Measurements from ENCODE around the gene RNU2-1. TPM values are rescaled to one million over a fixed set of nuclear protein-coding genes. Genes with fewer than 3 reads are reported as not detected.

Gene RNU2-1
- total and polyA plus RNA-seq, 2 donors (not counting 1 experiment from before 2014, with no cell fraction given) = 5,063 TPM; not detected in 1

- H4K20me1 ChIP-seq (ENCODE audit: control insufficient read depth, insufficient read depth, low read length, poor library complexity, severe bottlenecking) = no peaks in the 10 kb centered on the region
- H2AFZ ChIP-seq (ENCODE audit: insufficient read depth, low read depth, low read length, poor library complexity, severe bottlenecking) = no peak overlapping the region
- intact Hi-C loops (cut with micrococcal nuclease) = no loop called here
- Mint-ChIP-seq H3K27ac (no peak overlapping the region), H3K4me3 (no peak overlapping the region), H3K27me3 (no peaks in the 10 kb centered on the region), H3K9me3 (ENCODE audit: insufficient read depth) (no peaks in the 10 kb centered on the region), H3K4me1 (peaks cover 2% of the 10 kb centered on the region)
- peaks cover 4% of the 10 kb centered on the region for H3K79me2 ChIP-seq (ENCODE audit: control insufficient read depth, insufficient read depth, low read length)
- ChIA-PET CTCF (no interaction called here), POLR2A (interaction anchor here (0.6 kb wide), 1 partner anchor 126 kb away, joined by 4 read pairs; no protein-coding TSS in a partner anchor)
- H3K9me3 ChIP-seq (ENCODE audit: control extremely low read depth in 1 of 3, control insufficient read depth in 2 of 3, insufficient read depth in 1 of 3, low read length in 2 of 3) = no peaks in the 10 kb centered on the region
- no peak overlapping the region for H3K9ac ChIP-seq (ENCODE audit: low read length)
- no peak overlapping the region for H3K4me3 ChIP-seq (ENCODE audit: control extremely low read depth in 1 of 5, extremely low read depth in 1 of 5, insufficient read depth in 1 of 5, low read depth in 2 of 5, low read length in 4 of 5)
- H3K27ac ChIP-seq (ENCODE audit: low read length in 2 of 2) = no peak overlapping the region
- ATAC-seq (ENCODE audit: low read depth) = no peak
- H3K36me3 ChIP-seq (replicated peaks in 1 of 2; ENCODE audit: control extremely low read depth in 1 of 2, control insufficient read depth in 1 of 2, extremely low read depth in 1 of 2, insufficient read depth in 2 of 2, low read length in 1 of 2) = peaks cover under 1 to 44% of the 10 kb centered on the region in 2 experiments
- 93% methylated on average over 2 of the region's 3 CpGs for WGBS (ENCODE audit: insufficient coverage)
- H3K4me1 ChIP-seq (ENCODE audit: control insufficient read depth in 2 of 2, insufficient read depth in 2 of 2, low read length in 2 of 2) = no peaks in the 10 kb centered on the region
- H3K27me3 ChIP-seq (replicated peaks in 1 of 4; ENCODE audit: control extremely low read depth in 1 of 4, control insufficient read depth in 3 of 4, insufficient read depth in 4 of 4, low read length in 3 of 4) = no peaks in the 10 kb centered on the region
- no peak overlapping the region for H3K4me2 ChIP-seq (replicated peaks; ENCODE audit: low read depth, low read length, poor library complexity, severe bottlenecking)
- no peak for TF ChIP-seq EZH2 (IDR thresholded peaks at IDR 0.05; ENCODE audit: borderline replicate concordance, insufficient read depth, low read depth, low read length, poor library complexity, severe bottlenecking)
- TF ChIP-seq, protein P1, sequence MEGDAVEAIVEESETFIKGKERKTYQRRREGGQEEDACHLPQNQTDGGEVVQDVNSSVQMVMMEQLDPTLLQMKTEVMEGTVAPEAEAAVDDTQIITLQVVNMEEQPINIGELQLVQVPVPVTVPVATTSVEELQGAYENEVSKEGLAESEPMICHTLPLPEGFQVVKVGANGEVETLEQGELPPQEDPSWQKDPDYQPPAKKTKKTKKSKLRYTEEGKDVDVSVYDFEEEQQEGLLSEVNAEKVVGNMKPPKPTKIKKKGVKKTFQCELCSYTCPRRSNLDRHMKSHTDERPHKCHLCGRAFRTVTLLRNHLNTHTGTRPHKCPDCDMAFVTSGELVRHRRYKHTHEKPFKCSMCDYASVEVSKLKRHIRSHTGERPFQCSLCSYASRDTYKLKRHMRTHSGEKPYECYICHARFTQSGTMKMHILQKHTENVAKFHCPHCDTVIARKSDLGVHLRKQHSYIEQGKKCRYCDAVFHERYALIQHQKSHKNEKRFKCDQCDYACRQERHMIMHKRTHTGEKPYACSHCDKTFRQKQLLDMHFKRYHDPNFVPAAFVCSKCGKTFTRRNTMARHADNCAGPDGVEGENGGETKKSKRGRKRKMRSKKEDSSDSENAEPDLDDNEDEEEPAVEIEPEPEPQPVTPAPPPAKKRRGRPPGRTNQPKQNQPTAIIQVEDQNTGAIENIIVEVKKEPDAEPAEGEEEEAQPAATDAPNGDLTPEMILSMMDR (IDR thresholded peaks at IDR 0.05) = no peak
- no peak for DNase-seq
These were observed 49.9 kb downstream of the RNU2-1 start for GRCh38 chr17:43183921-43184320.

Small RNAs within 50 kb of the gene (small RNA-seq; reads per million reads assigned to genes)
- gene RF00004 (ENCODE audit: insufficient read length, low read depth, low replicate concordance) = not detected
- gene RNU2-1 (ENCODE audit: insufficient read length, low read depth, low replicate concordance) = not detected

Other genes starting within 250 kb of the RNU2-1 start
- 925 and 1,087 TPM in 2 replicates for gene RPL27, start 235.6 kb downstream of the RNU2-1 start, total RNA-seq
- gene RPL27, start 235.6 kb downstream of the RNU2-1 start, polyA plus RNA-seq = 2,804 and 3,493 TPM in 2 replicates
- gene IFI35, start 227.2 kb downstream of the RNU2-1 start, total RNA-seq = 34.7 and 37.2 TPM in 2 replicates
- gene IFI35, start 227.2 kb downstream of the RNU2-1 start, polyA plus RNA-seq = 42.2 and 42.6 TPM in 2 replicates
- 84.1 and 90.7 TPM in 2 replicates for gene VAT1, start 211.6 kb downstream of the RNU2-1 start, total RNA-seq
- 16.7 and 20.4 TPM in 2 replicates for gene VAT1, start 211.6 kb downstream of the RNU2-1 start, polyA plus RNA-seq
- 0.44 and 1.2 TPM in 2 replicates for gene RND2, start 208.7 kb downstream of the RNU2-1 start, total RNA-seq
- 0.06 and 0.24 TPM in 2 replicates for gene RND2, start 208.7 kb downstream of the RNU2-1 start, polyA plus RNA-seq
- 7.2 and 9.0 TPM in 2 replicates for gene BRCA1, start 108.6 kb downstream of the RNU2-1 start, total RNA-seq
- 2.4 and 3.5 TPM in 2 replicates for gene BRCA1, start 108.6 kb downstream of the RNU2-1 start, polyA plus RNA-seq
- gene NBR1, start 62.8 kb downstream of the RNU2-1 start, total RNA-seq = 42.1 and 43.9 TPM in 2 replicates
- 15.7 and 18.8 TPM in 2 replicates for gene NBR1, start 62.8 kb downstream of the RNU2-1 start, polyA plus RNA-seq
- 66.0 and 66.3 TPM in 2 replicates for gene TMEM106A, start 22.1 kb downstream of the RNU2-1 start, total RNA-seq
- gene TMEM106A, start 22.1 kb downstream of the RNU2-1 start, polyA plus RNA-seq = 18.8 and 23.7 TPM in 2 replicates
- gene CCDC200, start 5.4 kb downstream of the RNU2-1 start, total RNA-seq = 0.74 TPM in 1 of 2 replicates, not detected in the other
- 0.16 and 0.29 TPM in 2 replicates for gene CCDC200, start 5.4 kb downstream of the RNU2-1 start, polyA plus RNA-seq
- gene ARL4D, start 165.0 kb upstream of the RNU2-1 start, total RNA-seq = 11.3 and 11.4 TPM in 2 replicates
- 5.1 and 14.5 TPM in 2 replicates for gene ARL4D, start 165.0 kb upstream of the RNU2-1 start, polyA plus RNA-seq
- gene DHX8, start 250.0 kb upstream of the RNU2-1 start, total RNA-seq = 63.3 and 64.4 TPM in 2 replicates
- 17.9 and 30.2 TPM in 2 replicates for gene DHX8, start 250.0 kb upstream of the RNU2-1 start, polyA plus RNA-seq

Data from B cell (primary cell).